Stimulated activated CD8-positive, alpha-beta memory T cell treated with anti-CD3 and anti-CD28 coated beads, Interleukin-4, amount 100 ng/mL, for 24 hours (primary cell): ENCODE measurements around the gene HMSD.
"Not testable (repeated sequence)": the region's sequence is repeated elsewhere in the genome, so short reads cannot be mapped to it uniquely, and the experiment has no call there.

Source experiments
- DNase-seq: peaks from one replicate; pipeline ENCODE4 v3.0.0-alpha.2; 2020; ENCODE audit warnings: low read depth

HMSD gene, protein sequence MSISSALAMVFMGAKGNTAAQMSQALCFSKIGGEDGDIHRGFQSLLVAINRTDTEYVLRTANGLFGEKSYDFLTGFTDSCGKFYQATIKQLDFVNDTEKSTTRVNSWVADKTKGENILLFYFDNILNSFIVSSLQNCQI

DNA sequence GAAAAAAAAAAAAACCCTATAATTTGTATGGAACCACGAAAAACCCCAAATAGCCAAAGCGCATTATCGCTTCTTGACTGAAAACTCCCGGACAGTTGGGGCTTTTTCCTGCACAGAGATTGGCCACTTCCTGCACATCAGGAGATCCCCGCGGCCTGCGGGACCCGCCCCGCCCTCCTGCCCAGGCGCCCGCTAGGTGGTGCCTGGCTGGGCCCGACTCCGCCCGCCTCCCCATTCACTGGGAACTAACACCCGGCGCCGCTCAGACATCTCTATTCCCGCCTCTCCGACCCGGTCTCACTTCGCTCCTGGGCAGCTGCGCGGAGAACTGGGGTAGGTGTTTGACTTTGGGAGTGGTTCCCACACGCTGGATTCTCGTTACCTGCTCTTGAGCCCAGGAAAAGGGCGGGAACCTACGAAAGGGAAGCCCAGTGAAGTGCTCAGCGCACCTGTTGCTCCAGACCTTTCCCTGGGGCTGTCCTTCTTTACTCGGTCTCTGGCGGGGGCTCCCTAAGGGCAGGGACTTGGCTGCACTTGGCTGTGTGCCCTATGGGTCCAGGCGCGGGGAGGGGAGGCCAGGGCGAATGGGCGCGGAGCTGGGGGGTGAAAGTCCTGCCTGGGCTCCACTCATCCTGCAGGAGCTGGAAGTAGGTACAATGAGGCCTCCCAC lies at the start of gene HMSD:
TSS of gene HMSD (plus strand) at position 234 of the 670 bp plus-strand sequence. CDS start 4,155 bp downstream, outside the sequence.
- DNase-seq: peak; percentile 33

GRCh38 chr18:63903851-63904570 lies 45.1 kb upstream of the HMSD start:
- DNase-seq: no peak

DNA sequence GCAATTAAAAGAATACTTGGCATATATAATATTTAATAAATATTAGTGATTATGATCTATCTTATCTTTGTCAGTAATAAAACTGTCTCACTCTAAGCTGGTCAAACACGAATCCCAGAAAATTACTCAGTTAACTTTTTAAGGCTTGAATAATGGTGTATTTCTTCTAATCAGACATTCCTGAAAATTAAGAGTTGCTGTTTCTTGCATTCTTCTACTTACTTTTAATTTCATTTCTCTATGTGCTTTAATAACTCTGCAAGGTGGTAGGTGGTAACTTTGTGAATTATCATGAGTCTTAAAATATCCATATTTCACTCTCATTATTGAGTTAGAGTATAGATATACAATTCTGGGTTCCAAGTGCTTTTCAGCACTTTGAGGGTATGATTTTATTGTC lies 44.4 kb upstream of the HMSD start:
- DNase-seq: no peak

- DNase-seq: no peak
Observed at GRCh38 chr18:63905361-63905760, 43.7 kb upstream of the HMSD start.

DNA sequence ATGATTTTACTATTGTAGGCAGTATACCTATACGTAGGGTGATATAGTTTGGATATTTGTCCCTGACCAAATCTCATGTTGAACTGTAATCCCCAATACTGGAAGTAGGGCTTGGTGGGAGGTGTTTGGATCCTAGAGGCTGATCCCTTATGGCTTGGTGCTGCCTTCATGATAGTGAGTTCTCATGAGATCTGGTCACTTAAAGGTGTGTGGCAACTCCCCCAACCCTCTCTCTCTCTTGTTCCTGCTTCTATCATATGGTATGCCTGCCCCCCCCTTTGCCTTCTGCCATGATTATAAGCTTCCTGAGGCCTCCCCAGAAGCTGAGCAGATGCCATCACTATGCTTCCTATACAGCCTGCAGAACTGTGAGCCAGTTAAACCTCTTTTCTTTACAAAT lies 43.0 kb upstream of the HMSD start:
- no peak for DNase-seq

- no peak for DNase-seq
Observed at GRCh38 chr18:63907664-63908063, 41.4 kb upstream of the HMSD start, which contains the start of gene SERPINB10. Gene SERPINB10, plus strand, starts transcription at chr18:63907958. Its CDS starts 7,553 bp downstream, at chr18:63915511.

DNA sequence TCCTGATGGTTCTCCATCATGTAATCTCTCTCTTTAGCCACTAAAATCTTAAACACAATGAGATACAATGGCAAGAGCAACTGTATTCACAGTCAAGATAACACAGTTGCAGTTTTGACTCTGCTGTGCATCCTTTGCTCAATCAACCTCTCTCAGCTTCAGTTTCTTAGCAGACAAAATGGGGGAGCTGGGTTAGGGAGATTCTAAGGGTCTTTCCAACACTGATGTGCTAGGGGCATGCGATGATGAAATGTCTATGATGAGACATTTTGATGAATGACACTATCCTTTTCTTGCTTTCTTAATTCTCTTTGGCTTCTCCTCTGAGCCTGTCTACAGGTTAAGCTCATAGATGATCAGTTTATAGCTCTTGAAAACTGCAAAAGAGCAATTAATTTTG lies 40.2 kb upstream of the HMSD start:
- DNase-seq: no peak

- DNase-seq: no peak
Observed at GRCh38 chr18:63909870-63910269, 39.2 kb upstream of the HMSD start.

- no peak for DNase-seq
Observed at GRCh38 chr18:63917817-63918216, 31.3 kb upstream of the HMSD start.

DNA sequence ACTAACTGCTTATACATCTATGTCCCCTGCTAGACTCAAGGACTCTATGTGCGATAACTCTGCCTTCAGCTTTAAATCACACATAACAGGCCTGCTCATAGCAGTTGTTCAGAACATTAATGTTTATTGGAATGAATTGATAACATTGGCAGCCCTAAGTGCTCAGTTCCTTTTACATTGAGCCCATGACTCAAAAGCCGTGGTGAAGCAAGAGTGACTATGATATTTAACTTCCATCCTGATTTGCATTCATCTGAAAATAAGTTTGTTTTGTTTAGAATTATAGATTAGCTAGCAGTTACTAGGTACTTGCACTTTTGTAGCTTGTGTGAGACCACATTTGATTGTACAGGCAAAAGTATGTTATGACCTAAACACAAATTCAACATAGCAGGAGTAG lies 27.1 kb upstream of the HMSD start:
- no peak for DNase-seq

DNA sequence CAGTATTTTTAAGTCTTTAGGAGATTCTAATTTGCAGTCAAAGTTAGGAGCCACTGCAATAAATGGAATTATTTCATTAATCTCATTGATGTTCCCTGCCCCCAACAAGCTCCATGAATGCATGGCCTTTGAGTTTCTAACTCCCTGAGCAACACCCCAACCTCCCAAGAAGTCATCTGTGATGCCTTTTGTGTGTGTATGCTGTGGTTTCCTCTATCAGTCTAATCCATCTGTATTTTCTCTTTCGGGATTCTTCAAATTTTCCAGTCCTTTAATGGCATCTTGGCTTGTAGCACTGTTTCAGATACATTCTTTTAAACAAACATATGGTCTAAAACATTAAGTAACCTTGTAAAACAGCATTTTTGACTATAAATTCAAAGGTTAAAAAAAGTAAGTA lies 24.6 kb upstream of the HMSD start:
- no peak for DNase-seq

GRCh38 chr18:63928331-63928730 lies 20.8 kb upstream of the HMSD start:
- DNase-seq: no peak

GRCh38 chr18:63929369-63929768 lies 19.7 kb upstream of the HMSD start:
- not testable (repeated sequence) for DNase-seq

DNA sequence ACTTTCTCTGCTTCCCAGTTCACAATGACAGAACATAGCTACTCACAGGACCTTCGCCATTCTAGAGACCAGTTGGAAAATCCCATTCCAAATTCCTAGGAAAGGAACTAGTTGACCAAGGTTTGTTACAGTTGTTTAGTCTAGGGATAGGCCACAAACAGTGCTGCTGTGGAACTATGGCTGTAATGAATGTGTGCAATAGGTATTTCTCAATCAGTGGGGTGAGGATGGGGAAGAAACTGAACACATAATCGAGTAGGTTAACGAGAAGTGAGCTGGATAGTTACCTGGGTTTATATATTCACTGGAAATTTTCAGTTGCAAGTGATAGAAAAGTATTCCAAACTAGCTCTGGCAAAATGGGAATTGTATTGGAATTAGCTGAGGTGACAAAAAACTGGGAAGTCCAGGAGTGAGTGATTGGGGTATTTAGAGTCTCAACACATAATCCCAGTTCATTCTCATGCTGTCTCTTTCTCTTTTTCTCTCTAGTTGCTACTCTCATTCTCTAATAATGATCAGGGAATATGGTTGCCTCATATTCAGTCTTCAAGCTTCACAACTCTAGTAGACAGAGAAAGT lies 18.2 kb upstream of the HMSD start:
- no peak for DNase-seq

GRCh38 chr18:63936156-63936931 lies 12.8 kb upstream of the HMSD start:
- DNase-seq: peak; percentile 24

GRCh38 chr18:63936932-63937393 lies 12.1 kb upstream of the HMSD start:
- no peak for DNase-seq

GRCh38 chr18:63940008-63940407 lies 9.1 kb upstream of the HMSD start:
- DNase-seq: no peak

DNA sequence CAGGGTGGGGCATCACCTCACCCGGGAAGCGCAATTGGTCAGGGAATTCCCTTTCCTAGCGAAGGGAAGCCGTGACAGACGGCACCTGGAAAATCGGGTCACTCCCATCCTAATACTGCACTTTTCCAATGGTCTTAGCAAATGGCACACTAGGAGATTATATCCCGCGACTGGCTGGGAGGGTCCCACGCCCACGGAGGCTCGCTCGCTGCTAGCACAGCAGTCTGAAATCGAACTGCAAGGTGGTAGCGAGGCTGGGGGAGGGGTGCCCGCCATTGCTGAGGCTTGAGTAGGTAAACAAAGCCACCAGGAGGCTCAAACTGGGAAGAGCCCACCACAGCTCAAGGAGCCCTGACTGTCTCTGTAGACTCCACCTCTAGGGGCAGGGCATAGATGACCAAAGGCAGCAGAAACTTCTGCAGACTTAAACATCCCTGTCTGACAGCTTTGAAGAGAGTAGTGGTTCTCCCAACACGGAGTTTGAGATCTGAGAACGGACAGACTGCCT lies 8.5 kb upstream of the HMSD start:
- DNase-seq: not testable (repeated sequence)

- DNase-seq: no peak
Observed at GRCh38 chr18:63947051-63947790, 1.9 kb upstream of the HMSD start.

GRCh38 chr18:63951302-63951705 lies 2.2 kb downstream of the HMSD start:
- DNase-seq: no peak

DNA sequence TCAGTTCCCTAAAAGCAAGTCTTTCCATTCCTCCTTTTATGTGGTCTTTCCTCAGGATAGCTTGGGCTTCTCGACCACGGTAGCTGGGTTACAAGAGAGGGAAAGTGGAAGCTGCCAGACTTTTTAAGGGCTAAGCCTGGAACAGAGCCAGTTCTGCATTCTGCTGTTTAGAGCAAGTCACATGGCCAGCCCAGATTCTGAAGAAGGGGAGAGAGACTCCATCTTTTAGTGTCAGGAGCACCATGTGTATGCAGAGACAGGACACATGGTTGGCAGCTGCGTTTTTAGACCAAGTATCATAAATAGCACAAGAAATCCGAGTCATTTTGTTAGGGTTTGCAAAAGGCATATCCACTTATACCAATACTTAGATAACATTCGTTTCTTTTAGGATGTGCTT lies 4.7 kb downstream of the HMSD start:
- DNase-seq: no peak
